HL-60/S4 (cell line): ENCODE data around the gene CAB39L.

Experiments used
- in situ Hi-C: fragments of 300-500 bp; cut with MboI; formaldehyde crosslinking; loops from 2 replicates; pipeline ENCODE4 v1.14.3; 2022; ENCODE audit warnings: low sequenced_read_pairs

CAB39L gene

GRCh38 chr13:49443357-49443703 is 534 bp downstream of the CAB39L start:
- in situ Hi-C loops, result no loop called here

DNA sequence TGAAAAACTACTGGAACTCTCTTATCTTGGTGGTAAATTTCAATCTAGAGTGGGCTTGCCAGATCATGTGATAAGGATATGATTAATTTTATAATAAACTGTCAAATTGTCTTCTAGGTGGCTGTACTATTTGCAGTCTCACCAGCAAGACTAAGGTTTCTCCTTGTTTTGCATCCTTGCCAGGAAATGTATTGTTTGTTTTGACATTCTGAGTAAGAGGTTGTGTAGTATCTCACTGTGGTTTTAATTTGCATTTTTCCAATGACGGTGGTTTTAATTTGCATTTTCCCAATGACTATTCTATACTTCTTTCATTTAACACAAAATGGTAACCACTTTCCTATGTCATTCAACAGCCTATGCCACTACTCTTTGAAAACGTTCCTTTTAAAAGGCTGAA is 2.0 kb downstream of the CAB39L start:
- in situ Hi-C loops, result no loop called here

DNA sequence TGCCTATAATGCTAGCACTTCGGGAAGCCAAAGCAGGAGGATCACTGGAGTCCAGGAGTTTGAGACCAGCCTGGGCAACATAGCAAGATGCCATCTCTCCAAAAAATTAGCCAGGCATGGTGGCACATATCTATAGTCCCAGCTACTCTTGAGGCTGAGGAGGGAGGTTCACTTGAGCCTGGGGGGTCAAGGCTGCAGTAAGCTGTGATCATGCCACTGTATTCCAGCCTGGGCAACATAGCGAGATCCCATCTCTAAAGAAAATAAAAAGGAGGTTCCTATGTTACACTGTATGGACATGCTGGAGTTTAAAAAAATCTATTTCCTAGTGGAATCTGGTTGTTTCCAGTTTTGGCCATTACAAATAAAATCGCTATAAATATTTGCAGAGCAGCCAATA is 2.6 kb downstream of the CAB39L start:
- in situ Hi-C loops, result no loop called here

DNA sequence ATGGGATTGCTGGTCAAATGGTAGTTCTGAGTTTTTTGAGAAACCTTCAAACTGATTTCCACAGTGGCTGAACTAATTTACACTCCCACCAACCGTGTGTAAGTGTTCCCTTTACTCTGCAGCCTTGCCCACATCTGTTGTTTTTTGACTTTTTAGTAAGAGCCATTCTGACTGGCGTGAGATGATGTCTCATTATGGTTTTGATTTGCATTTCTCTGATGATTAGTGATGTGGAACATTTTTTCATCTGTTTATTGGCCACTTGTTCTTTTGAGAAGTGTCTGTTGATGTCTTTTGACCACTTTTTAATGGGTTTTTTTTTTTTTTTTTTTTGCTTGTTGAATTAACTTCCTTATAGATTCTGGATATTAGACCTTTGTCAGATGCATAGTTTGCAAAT is 4.3 kb downstream of the CAB39L start:
- in situ Hi-C loops, result no loop called here

GRCh38 chr13:49437705-49438104 is 6.2 kb downstream of the CAB39L start:
- in situ Hi-C loops, result no loop called here

DNA sequence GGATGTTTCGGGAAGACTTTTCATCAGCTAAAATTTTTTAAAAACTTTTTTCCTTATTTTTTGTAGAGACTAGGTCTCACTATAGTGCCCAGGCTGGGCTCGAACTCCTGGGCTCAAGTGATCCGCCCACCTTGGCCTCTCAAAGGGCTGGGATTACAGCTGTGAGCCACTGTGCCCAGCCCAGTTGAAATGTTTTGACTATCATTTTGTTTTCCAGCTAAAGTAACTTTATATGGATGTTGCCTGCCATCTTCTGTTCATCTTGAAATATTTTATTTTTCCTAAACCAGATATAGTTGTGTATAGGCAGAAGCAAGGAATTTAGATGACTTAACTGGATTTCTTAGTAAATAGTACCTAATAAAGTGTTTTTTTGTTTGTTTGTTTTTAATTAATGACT is 7.0 kb downstream of the CAB39L start:
- in situ Hi-C loops, result no loop called here

- in situ Hi-C loops, result no loop called here
Observed at GRCh38 chr13:49435992-49436391, 7.9 kb downstream of the CAB39L start.

- in situ Hi-C loops, result no loop called here
Observed at GRCh38 chr13:49429121-49429520, 14.7 kb downstream of the CAB39L start.

DNA sequence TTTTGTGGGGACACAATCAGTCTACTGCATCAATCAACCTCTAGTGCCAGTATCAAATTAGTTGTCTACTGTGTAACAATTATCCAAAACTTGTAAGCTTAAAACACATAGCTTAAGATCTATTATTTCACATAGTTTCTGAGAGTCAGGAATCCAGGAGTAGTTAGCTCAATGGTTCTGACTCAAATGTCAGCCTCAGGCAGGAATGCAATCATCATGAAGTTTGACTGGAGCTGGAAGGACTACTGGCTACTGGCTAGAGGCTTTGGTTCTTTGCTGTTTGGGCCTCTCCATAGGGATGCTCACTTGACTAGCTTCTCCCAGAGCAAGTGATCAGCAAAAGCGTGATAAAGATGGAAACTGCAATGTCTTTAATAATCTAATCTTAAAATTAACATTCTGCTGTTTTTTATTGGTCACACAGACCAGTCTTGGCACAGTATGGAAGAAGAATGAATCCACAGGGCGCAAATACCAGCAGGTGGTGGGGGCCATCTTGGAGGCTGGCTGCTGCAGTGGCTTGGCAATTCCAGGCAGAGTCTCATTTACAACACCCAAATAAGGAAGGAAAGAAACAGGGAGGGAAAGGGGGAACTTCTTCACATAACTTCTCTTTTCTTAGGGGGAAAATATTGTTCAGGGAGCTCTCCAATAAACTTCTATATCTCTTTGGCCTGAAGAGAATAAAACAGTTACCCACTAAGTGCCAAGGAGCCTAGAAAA is 15.7 kb downstream of the CAB39L start:
- in situ Hi-C loops, result no loop called here

- in situ Hi-C loops, result no loop called here
Observed at GRCh38 chr13:49424011-49424560, 19.8 kb downstream of the CAB39L start.

GRCh38 chr13:49421391-49421790 is 22.5 kb downstream of the CAB39L start:
- in situ Hi-C loops, result no loop called here

DNA sequence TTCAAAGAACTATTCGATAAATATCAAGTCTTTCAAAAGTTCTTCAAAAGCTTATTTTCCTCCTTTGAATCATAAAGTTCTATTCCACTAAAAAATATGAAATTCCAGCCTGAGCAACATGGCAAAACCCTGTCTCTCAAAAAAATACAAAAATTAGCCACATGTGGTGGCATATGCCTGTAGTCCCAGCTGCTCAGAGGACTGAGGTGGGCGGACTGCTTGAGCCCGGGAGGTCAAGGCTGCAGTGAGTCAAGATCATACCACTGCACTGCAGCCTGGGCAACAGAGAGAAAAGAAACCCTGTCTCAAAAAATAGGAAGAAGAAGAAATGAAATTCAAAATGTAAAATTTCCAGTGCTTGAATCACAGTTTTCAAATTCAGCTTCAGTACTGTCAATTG is 24.6 kb downstream of the CAB39L start:
- in situ Hi-C loops, result no loop called here

DNA sequence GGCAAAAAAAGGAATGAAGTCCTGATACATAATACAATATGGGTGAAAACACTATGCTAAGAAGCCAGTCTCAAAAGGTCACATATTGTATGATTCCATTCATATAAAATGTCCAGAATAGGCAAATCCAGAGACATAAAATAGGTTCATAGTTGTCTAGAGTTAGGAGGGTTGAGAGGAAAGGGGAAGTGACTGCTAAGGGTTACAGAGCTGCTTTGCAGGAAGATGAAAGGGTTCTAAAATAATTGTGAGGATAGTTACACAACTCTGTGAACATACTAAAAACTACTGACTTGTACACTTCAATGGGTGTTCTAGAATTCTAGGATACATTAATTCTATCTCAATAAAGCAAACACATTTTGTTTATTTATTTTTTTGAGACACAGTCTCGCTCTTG is 25.7 kb downstream of the CAB39L start:
- in situ Hi-C loops, result no loop called here

GRCh38 chr13:49417161-49417560 is 26.7 kb downstream of the CAB39L start:
- in situ Hi-C loops, result no loop called here

DNA sequence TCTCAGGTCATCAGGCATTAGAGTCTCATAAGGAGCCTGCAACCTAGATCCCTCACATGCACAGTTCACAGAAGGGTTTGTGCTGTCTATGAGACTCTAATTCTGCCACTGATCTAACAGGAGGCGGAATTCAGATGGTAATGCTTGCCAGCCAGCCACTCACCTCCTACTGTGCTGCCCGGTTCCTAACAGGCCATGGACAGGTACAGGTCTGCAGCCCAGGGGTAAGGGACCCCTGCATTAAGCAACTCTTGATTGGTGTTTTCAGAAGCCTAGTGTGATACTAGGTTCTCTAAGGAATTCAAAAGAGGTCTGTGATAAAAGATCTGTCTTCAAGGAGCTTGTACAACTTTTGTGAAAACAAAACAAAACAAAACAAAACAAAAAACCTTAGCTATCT is 31.1 kb downstream of the CAB39L start:
- in situ Hi-C loops, result no loop called here

- in situ Hi-C loops, result no loop called here
Observed at GRCh38 chr13:49411353-49411752, 32.5 kb downstream of the CAB39L start.

GRCh38 chr13:49410477-49410876 is 33.4 kb downstream of the CAB39L start:
- in situ Hi-C loops, result no loop called here

GRCh38 chr13:49410006-49410405 is 33.9 kb downstream of the CAB39L start:
- in situ Hi-C loops, result no loop called here

GRCh38 chr13:49409008-49409407 is 34.9 kb downstream of the CAB39L start:
- in situ Hi-C loops, result no loop called here

GRCh38 chr13:49407936-49408335 is 35.9 kb downstream of the CAB39L start:
- in situ Hi-C loops, result no loop called here

GRCh38 chr13:49407068-49407467 is 36.8 kb downstream of the CAB39L start:
- in situ Hi-C loops, result no loop called here

DNA sequence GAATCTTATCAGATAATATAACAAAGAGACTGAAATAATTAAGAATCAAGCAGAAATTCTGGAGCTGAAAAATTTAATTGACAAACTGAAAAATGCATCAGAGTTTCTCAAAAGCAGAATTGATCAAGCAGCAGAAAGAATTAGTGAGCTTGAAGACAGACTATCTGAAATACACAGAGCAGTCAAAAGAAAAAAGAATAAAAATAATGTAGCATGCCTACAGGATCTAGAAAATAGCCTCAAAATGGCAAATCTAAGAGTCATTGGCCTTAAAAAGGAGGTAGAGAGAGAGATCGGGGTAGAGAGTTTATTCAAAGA is 39.2 kb downstream of the CAB39L start:
- in situ Hi-C loops, result no loop called here

GRCh38 chr13:49403996-49404702 is 39.7 kb downstream of the CAB39L start:
- in situ Hi-C loops, result no loop called here
